CD4-positive, alpha-beta memory T cell (primary cell): ENCODE data around the gene GSE1. TPM values are rescaled to one million over a fixed set of nuclear protein-coding genes. Genes with fewer than 3 reads are reported as not detected.

Experiments
- CTCF ChIA-PET: fragments of 350-600 bp; sonication (Branson Sonifier 250); formaldehyde crosslinking; loops from one replicate; lab custom pipeline; 2021; ENCODE audit warnings: inconsistent platforms; ENCODE audit not compliant: partially characterized antibody; lab: Charles Lee
- POLR2A ChIA-PET: fragments of 350-600 bp; sonication (Branson Sonifier 250); formaldehyde crosslinking; loops from one replicate; lab custom pipeline; 2021; ENCODE audit not compliant: partially characterized antibody; lab: Charles Lee
- DNase-seq, 5 donors: peaks; one replicate each; pipeline versions ENCODE4 v3.0.0 to v3.0.0-alpha.2; 2020 to 2022; ENCODE audit warnings: mixed read lengths in 1 of 5
- H3K27ac ChIP-seq: one replicate; pipeline ENCODE4 v1.7.0; 2013; ENCODE audit warnings: low read depth, low read length
- H3K27me3 ChIP-seq: 2 replicates; pipeline ENCODE4 v1.7.0; 2013; ENCODE audit warnings: mild to moderate bottlenecking, low read length, moderate library complexity; ENCODE audit not compliant: insufficient read depth
- H3K36me3 ChIP-seq: 2 replicates; pipeline ENCODE4 v1.7.0; 2013; ENCODE audit warnings: mild to moderate bottlenecking, low read length, moderate library complexity; ENCODE audit not compliant: insufficient read depth
- H3K4me1 ChIP-seq: 2 replicates; pipeline ENCODE4 v1.7.0; 2013; ENCODE audit warnings: mild to moderate bottlenecking, low read length, moderate library complexity; ENCODE audit not compliant: insufficient read depth
- H3K4me3 ChIP-seq, 2 donors: one replicate each; pipeline ENCODE4 v1.7.0; 2013; ENCODE audit warnings: low read length in 2 of 2, mild to moderate bottlenecking in 1 of 2
- H3K9me3 ChIP-seq, 2 donors: one replicate each; pipeline ENCODE4 v1.7.0; 2013; ENCODE audit warnings: low read length in 2 of 2, control low read depth in 1 of 2; ENCODE audit not compliant: control insufficient read depth in 1 of 2
- H3K27ac Mint-ChIP-seq, 7 donors: one replicate each; pipeline ENCODE4 v1.8.0; 2020 to 2021; ENCODE audit warnings: mixed read lengths in 7 of 7, mild to moderate bottlenecking in 6 of 7, inconsistent platforms in 3 of 7, moderate library complexity in 3 of 7
- H3K27me3 Mint-ChIP-seq, 2 donors: one replicate each; pipeline ENCODE4 v1.8.0; 2020 to 2021; ENCODE audit warnings: mixed read lengths in 2 of 2
- H3K36me3 Mint-ChIP-seq, 2 donors: one replicate each; pipeline ENCODE4 v1.8.0; 2020 to 2021; ENCODE audit warnings: mixed read lengths in 2 of 2, inconsistent platforms in 1 of 2, mild to moderate bottlenecking in 1 of 2
- H3K4me1 Mint-ChIP-seq, 4 donors: one replicate each; pipeline ENCODE4 v1.8.0; 2020 to 2021; ENCODE audit warnings: mixed read lengths in 4 of 4, mild to moderate bottlenecking in 1 of 4
- H3K4me3 Mint-ChIP-seq, 8 donors: one replicate each; pipeline ENCODE4 v1.8.0; 2020 to 2021; ENCODE audit warnings: mixed read lengths in 8 of 8, mild to moderate bottlenecking in 7 of 8, moderate library complexity in 6 of 8, inconsistent platforms in 3 of 8
- H3K9me3 Mint-ChIP-seq, 8 donors: one replicate each; pipeline ENCODE4 v1.8.0; 2020 to 2021; ENCODE audit warnings: mixed read lengths in 8 of 8, mild to moderate bottlenecking in 5 of 8, inconsistent platforms in 3 of 8, moderate library complexity in 1 of 8
- intact Hi-C: fragments of 100-400 bp; cut with micrococcal nuclease; formaldehyde crosslinking; loops from one replicate; pipeline ENCODE4 v1.15.1; 2023
- polyA plus RNA-seq, 2 donors: library from polyadenylated mRNA; unstranded; fragments of 300-500 nt; fragmentation: Illumina TruSeq; gene quantifications; one replicate each; pipeline ENCODE4 v1.2.3, GENCODE V29; 2021
- total RNA-seq, 2 experiments: library from RNA; stranded (reverse); gene quantifications; one replicate each; pipeline ENCODE4 v1.2.3, GENCODE V29; 2021

The GSE1 gene
- total and polyA plus RNA-seq, 4 experiments from 2014 or later: 0.23 to 25.0 (median 13.1) TPM

DNA sequence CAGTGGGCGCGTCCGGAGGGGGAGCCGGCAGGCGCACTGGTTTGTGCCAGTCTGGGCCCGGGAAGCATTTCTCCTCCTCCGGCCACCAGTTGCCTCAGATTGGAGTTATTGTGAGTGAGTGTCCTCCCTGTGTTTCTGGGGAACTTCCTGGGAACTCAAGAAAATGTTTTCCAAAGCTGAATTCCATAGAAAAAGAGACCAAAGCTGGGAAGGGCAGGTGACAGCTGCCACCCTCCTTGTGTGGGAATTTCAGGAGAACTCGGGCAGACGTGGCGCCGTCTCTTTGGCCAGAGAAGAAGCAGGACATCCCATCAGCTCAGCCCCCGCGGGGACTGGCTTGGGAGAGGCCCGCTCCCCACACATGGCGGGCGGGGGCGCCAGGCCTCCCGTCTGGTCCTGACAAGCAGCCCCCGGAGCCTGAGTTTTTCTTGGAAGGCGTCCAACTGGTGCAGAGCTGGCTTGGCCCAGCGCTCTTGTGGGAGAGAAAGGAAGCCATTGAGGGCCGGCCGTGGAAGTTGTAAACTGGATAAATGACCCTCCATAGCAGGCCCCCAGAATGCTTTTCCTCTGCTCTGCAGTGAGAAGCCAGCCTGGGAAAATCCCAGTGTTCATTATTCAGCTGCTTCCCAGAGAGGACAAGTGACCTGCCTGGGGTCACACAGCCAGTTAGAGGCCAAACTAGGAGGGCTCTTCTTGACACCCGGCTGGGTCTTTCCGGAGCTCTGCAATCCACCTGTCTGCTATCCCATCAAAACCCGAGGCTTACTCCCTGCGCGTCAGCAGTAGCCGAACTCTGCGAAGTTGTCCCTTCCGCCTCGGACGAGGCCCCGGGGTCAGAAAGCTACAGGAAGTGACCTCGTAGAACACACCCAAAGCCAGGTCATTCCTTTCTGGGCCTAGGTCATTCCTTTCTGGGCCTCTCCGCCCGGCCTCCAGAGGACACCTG is 39.2 kb upstream of the GSE1 start:
- ChIA-PET POLR2A (interaction anchor here (1.2 kb wide), 1 partner anchor 19 kb away, joined by 5 read pairs; no protein-coding TSS in a partner anchor), CTCF (interaction anchor here (1.0 kb wide), 1 partner anchor 10 kb away, joined by 4 read pairs; no protein-coding TSS in a partner anchor)
- peak in 1 of 5 donors; percentile 16 for DNase-seq
- Histone ChIP-seq H3K4me3 (no peak overlapping the region), H3K27ac (no peak overlapping the region), H3K36me3 (no peaks in the 10 kb centered on the region), H3K4me1 (peaks cover 43% of the 10 kb centered on the region), H3K9me3 (no peaks in the 10 kb centered on the region), H3K27me3 (no peaks in the 10 kb centered on the region)
- H3K4me3 Mint-ChIP-seq: no peak overlapping the region
- peaks cover 35 to 67% (median 49%) of the 10 kb centered on the region in 4 donors for H3K4me1 Mint-ChIP-seq
- peaks cover 0 to 5% (median 4%) of the 10 kb centered on the region in 8 donors for H3K9me3 Mint-ChIP-seq
- H3K27me3 Mint-ChIP-seq: no peaks in the 10 kb centered on the region
- intact Hi-C loops: no loop called here
- H3K36me3 Mint-ChIP-seq: peaks cover 0 to 8% of the 10 kb centered on the region in 2 donors
- H3K27ac Mint-ChIP-seq: no peak overlapping the region

DNA sequence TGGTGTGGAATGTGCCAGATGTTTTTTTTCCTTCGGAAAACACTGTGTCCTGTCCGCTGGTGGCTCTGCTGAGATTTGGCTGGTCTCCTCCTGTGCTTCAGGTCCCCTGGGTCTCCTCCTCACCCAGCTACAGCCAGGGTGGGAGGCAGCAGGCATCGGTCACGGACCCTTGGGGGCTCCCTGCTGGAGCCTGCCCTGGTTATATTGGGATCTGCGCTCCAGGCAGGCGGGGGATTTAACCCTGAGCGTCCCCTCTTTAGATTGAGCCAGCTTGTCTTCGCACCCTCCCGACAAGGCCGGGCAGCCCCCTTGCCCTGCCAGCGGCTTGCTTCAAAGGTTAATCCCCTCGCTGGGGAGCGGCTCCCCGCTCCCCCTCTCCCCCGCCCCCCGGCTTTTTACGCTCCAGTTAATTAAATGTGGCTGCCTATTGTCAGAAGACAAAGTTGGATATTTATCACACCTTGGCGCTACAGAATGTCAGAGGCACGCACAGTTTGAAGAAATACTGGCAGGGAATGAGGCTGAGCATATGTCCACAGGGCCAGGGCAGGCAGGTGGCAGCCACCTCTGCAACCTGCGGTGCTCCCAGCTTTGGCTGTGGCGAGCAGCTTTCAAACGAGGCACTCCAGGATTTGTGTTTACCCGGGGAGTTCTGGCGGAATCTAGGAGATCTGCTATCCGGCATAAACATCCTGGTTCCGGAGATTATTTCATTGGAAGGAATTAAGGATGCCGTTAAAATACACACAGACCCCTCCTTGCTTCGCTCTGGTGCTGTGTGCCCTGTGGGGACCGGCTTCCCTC is 38.2 kb upstream of the GSE1 start:
- CTCF ChIA-PET: interaction anchor here (1.2 kb wide), 1 partner anchor 35 kb away, joined by 4 read pairs; no protein-coding TSS in a partner anchor
- Mint-ChIP-seq H3K4me1 (peaks cover 31 to 63% (median 46%) of the 10 kb centered on the region in 4 donors), H3K27me3 (no peaks in the 10 kb centered on the region), H3K36me3 (peaks cover 0 to 7% of the 10 kb centered on the region in 2 donors), H3K4me3 (no peak overlapping the region), H3K9me3 (peaks cover 0 to under 1% (median 0%) of the 10 kb centered on the region in 8 donors), H3K27ac (no peak overlapping the region)
- Histone ChIP-seq H3K27ac (no peak overlapping the region), H3K4me3 (no peak overlapping the region), H3K9me3 (no peaks in the 10 kb centered on the region), H3K27me3 (no peaks in the 10 kb centered on the region), H3K4me1 (peaks cover 36% of the 10 kb centered on the region), H3K36me3 (no peaks in the 10 kb centered on the region)
- peak in 1 of 5 donors; percentile 14 for DNase-seq
- intact Hi-C loops: no loop called here
- POLR2A ChIA-PET: no interaction called here

DNA sequence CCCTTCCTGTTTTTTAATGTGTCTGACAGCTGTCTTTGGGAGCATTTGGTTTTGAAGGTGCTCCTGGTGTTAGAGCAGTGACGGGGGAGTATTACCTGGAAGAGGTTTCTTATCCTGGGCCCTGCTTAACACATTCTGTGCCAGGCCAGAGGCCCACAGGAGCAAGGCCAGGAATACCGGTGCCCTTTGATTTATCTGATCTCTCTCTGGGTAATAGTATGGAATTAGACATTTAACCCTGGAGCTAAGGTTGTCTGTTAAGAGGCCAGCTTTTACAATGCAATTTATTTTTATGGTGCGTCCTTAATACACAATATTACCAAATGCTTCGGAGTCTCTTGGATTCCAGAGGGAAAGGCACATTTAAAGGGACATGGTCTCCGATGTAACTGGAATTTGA is 37.2 kb upstream of the GSE1 start:
- Mint-ChIP-seq H3K9me3 (no peaks in the 10 kb centered on the region), H3K27ac (no peak overlapping the region), H3K4me3 (no peak overlapping the region), H3K4me1 (peaks cover 20 to 53% (median 39%) of the 10 kb centered on the region in 4 donors), H3K36me3 (peaks cover 0 to 5% of the 10 kb centered on the region in 2 donors), H3K27me3 (no peaks in the 10 kb centered on the region)
- H3K4me1 ChIP-seq: peaks cover 26% of the 10 kb centered on the region
- ChIA-PET POLR2A (interaction anchor here (1.0 kb wide), 1 partner anchor 22 kb away, joined by 4 read pairs; no protein-coding TSS in a partner anchor), CTCF (interaction anchor here (1.2 kb wide), 2 partner anchors 31 to 34 kb away, joined by 3 to 4 read pairs; no protein-coding TSS in a partner anchor)
- DNase-seq: no peak
- H3K27me3 ChIP-seq: no peaks in the 10 kb centered on the region
- no peak overlapping the region for H3K4me3 ChIP-seq
- no peak overlapping the region for H3K27ac ChIP-seq
- intact Hi-C loops: no loop called here
- H3K36me3 ChIP-seq: no peaks in the 10 kb centered on the region
- H3K9me3 ChIP-seq: no peaks in the 10 kb centered on the region

DNA sequence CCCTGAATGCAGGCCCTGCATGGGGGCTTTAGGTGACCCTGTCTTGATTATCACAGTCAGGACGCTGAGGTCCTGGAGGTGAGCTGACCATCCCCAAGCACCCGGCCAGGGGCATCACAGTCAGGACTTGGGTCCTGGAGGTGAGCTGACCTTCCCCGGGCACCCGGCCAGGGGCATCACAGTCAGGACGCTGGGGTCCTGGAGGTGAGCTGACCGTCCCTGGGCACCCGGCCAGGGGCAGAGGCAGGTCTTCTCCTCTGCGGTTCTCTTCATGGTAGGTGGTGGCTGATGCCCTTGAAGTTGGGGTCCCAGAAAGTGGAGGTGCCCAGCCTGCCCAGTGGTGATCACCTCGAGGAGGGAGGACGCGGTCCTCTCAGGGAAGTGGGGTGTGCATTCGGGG is 36.2 kb upstream of the GSE1 start:
- POLR2A ChIA-PET: no interaction called here

DNA sequence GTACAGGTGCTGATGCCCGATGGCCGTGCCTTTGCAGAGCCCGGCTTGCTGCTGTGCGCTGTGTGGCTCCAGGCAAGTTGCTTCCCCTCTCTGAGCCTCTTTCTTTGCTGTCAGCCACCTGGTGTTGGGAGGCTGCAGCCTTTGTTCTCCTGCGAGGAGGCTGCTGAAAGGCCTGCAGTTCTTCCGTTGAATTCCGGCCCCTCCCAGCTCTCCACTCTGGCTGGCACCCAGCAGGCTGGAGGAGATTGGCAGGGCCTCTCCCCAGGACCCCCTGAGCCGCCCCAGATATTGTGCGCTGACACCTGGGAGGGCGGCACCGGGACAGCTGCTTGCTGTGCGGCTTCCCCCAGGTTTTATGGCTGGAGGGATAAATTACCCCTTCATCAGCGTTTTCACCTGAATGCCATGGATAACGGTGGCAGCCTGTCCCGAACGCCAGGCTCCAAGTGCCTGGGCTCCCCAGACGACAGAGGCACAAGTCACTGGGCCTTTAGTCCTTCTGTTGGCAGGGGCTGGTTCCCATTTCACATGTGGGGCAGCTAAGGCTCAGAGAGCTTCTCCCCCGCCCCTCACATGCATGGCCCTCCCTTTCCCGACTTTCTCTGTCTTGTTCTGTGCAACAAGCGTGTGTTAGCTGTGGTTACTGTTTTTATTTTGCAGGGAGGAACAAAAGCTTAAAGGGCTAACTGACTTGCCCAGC is 35.1 kb upstream of the GSE1 start:
- H3K9me3 Mint-ChIP-seq: no peaks in the 10 kb centered on the region

More for the DNA sequence above, 36.2 kb upstream of the GSE1 start:
- Histone ChIP-seq H3K9me3 (no peaks in the 10 kb centered on the region), H3K4me3 (no peak overlapping the region), H3K27ac (no peak overlapping the region), H3K36me3 (no peaks in the 10 kb centered on the region), H3K4me1 (peaks cover 16% of the 10 kb centered on the region), H3K27me3 (no peaks in the 10 kb centered on the region)
- H3K27ac Mint-ChIP-seq: no peak overlapping the region
- DNase-seq: no peak
- H3K36me3 Mint-ChIP-seq: peaks cover 0 to 2% of the 10 kb centered on the region in 2 donors
- no peaks in the 10 kb centered on the region for H3K27me3 Mint-ChIP-seq
- intact Hi-C loops: no loop called here
- peaks cover 11 to 47% (median 30%) of the 10 kb centered on the region in 4 donors for H3K4me1 Mint-ChIP-seq
- no peaks in the 10 kb centered on the region for H3K9me3 Mint-ChIP-seq
- CTCF ChIA-PET: interaction anchor here (1.2 kb wide), 1 partner anchor 32 kb away, joined by 3 read pairs; no protein-coding TSS in a partner anchor
- H3K4me3 Mint-ChIP-seq: no peak overlapping the region

DNA sequence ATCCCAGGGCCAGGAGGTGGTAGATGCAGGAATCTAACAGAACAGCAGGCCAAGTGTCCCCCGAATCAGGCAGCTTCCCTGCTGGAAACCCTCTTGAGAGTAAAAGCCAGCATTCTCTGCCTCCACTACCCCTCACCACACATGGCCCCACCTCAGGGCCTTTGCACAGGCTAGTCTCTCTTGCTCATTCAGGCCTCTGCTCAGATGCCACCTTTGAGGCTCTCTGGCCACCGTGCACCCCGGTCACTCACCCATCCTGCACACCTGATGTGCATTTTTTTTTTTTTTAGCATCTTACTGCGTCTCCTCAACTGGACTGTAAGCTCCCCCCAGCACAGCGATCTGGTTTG is 34.5 kb upstream of the GSE1 start:
- peaks cover 6 to 36% (median 22%) of the 10 kb centered on the region in 4 donors for H3K4me1 Mint-ChIP-seq
- ChIA-PET POLR2A (no interaction called here), CTCF (interaction anchor here (0.8 kb wide), 2 partner anchors 25 to 31 kb away, joined by 3 read pairs; no protein-coding TSS in a partner anchor)
- intact Hi-C loops: no loop called here
- DNase-seq: peak in 1 of 5 donors; percentile 19
- no peak overlapping the region for H3K4me3 Mint-ChIP-seq
- Histone ChIP-seq H3K4me3 (no peak overlapping the region), H3K4me1 (peaks cover 8% of the 10 kb centered on the region), H3K27ac (no peak overlapping the region), H3K36me3 (no peaks in the 10 kb centered on the region), H3K27me3 (no peaks in the 10 kb centered on the region), H3K9me3 (no peaks in the 10 kb centered on the region)
- H3K27ac Mint-ChIP-seq: peak overlapping the region in 1 of 7 donors; percentile 43
- H3K9me3 Mint-ChIP-seq: no peaks in the 10 kb centered on the region
- H3K36me3 Mint-ChIP-seq: peaks cover 0 to 2% of the 10 kb centered on the region in 2 donors
- H3K27me3 Mint-ChIP-seq: no peaks in the 10 kb centered on the region

More for the DNA sequence above, 35.1 kb upstream of the GSE1 start:
- Histone ChIP-seq H3K4me3 (no peak overlapping the region), H3K36me3 (no peaks in the 10 kb centered on the region), H3K27me3 (no peaks in the 10 kb centered on the region), H3K4me1 (peaks cover 8% of the 10 kb centered on the region), H3K27ac (no peak overlapping the region), H3K9me3 (no peaks in the 10 kb centered on the region)
- Mint-ChIP-seq H3K4me1 (peaks cover 6 to 41% (median 25%) of the 10 kb centered on the region in 4 donors), H3K27ac (peak overlapping the region in 1 of 7 donors; percentile 43), H3K36me3 (peaks cover 0 to 2% of the 10 kb centered on the region in 2 donors), H3K4me3 (no peak overlapping the region), H3K27me3 (no peaks in the 10 kb centered on the region)
- DNase-seq: peak in 1 of 5 donors; percentile 0
- intact Hi-C loops: no loop called here
- POLR2A ChIA-PET: no interaction called here
- CTCF ChIA-PET: interaction anchor here (0.8 kb wide), 2 partner anchors 24 to 32 kb away, joined by 3 read pairs; no protein-coding TSS in a partner anchor
